ENCODE data around the gene DDI2.

DDI2 gene

DNA sequence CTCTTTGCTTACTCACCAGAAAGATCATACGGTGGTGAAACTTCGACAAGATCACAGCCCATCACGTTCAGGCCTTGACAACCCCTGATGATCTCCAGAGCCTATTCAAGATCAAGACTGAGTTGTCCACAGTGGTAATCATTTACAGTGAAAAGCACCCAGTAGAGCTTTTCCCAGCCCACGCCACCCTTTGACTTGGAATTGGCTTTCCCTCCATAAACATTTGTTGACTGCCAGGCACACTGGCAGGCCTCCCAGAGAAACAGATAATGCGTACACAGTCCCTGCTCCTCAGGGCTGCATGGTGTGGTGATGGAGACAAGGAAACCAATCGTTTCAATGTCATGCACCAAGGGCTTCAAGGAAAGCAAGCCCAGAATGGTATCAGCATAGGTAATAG is 42.5 kb upstream of the DDI2 start:
- no peaks in the 10 kb centered on the region for H3K27me3 ChIP-seq (replicated peaks)
- peaks cover 2% of the 10 kb centered on the region for H3K36me3 ChIP-seq (replicated peaks)
- TF ChIP-seq, protein P1, sequence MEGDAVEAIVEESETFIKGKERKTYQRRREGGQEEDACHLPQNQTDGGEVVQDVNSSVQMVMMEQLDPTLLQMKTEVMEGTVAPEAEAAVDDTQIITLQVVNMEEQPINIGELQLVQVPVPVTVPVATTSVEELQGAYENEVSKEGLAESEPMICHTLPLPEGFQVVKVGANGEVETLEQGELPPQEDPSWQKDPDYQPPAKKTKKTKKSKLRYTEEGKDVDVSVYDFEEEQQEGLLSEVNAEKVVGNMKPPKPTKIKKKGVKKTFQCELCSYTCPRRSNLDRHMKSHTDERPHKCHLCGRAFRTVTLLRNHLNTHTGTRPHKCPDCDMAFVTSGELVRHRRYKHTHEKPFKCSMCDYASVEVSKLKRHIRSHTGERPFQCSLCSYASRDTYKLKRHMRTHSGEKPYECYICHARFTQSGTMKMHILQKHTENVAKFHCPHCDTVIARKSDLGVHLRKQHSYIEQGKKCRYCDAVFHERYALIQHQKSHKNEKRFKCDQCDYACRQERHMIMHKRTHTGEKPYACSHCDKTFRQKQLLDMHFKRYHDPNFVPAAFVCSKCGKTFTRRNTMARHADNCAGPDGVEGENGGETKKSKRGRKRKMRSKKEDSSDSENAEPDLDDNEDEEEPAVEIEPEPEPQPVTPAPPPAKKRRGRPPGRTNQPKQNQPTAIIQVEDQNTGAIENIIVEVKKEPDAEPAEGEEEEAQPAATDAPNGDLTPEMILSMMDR (IDR thresholded peaks at IDR 0.05; ENCODE audit: low read depth, low read length, missing control alignments), result no peak
- in situ Hi-C loops (cut with HindIII; ENCODE audit: low pct_ligation_motif_present, low sequenced_read_pairs), result no loop called here
- no peak overlapping the region for H3K27ac ChIP-seq
- no peak overlapping the region for H3K4me3 ChIP-seq (ENCODE audit: low read depth, low read length)
- no peak for DNase-seq

DNA sequence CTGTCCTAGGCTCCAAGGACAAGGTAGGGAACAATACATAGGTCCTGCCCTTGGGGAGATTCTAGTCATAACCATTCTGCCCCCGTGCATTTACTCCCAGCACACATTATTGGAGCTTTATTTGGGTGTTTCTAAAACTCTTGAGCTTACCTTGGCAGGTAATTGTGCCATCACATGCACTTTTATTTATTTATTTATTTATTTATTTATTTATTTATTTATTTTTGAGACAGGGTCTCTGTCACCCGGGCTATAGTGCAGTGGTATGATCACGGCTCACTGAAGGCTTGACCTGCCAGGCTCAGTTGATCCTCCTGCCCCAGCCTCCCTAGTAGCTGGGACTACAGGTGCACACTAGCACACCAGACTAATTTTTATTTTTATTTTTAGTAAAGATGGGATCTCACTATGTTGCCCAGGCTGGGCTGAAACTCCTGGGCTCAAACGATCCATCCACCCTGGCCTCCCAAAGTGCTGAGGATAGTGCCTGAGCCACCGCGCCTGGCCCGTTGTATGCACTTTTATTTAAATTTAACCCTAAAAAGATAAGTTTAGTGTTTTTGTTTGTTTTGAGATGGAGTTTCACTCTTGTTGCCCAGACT is 41.6 kb upstream of the DDI2 start:
- Histone ChIP-seq H3K4me3 (ENCODE audit: low read depth, low read length) (no peak overlapping the region), H3K27me3 (replicated peaks) (no peaks in the 10 kb centered on the region), H3K27ac (no peak overlapping the region), H3K36me3 (replicated peaks) (peaks cover 2% of the 10 kb centered on the region)
- TF ChIP-seq, protein P1 (IDR thresholded peaks at IDR 0.05; ENCODE audit: low read depth, low read length, missing control alignments), result no peak
- DNase-seq, result no peak
- in situ Hi-C loops (cut with HindIII; ENCODE audit: low pct_ligation_motif_present, low sequenced_read_pairs), result no loop called here

DNA sequence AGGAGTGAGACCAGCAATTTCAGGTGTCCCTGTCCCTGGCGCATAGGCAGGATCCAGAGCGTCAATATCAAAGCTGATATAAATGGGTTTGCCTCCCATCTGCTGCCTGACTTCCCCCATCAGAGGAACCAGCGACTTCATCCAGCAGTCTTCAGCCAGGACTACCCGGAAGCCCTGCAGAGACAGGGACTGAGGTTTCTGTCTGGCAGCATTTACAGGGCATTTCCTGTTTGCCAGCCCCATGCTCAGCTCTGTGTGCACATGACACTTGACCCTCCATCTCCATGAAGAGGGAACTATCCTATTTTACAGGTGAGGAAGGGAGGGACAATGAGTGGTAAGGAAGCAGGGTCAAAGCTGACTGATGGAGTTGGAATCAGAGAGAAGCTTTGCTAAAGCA is 39.6 kb upstream of the DDI2 start:
- in situ Hi-C loops (cut with HindIII; ENCODE audit: low pct_ligation_motif_present, low sequenced_read_pairs), result no loop called here
- no peak overlapping the region for H3K27ac ChIP-seq
- no peak for DNase-seq

DNA sequence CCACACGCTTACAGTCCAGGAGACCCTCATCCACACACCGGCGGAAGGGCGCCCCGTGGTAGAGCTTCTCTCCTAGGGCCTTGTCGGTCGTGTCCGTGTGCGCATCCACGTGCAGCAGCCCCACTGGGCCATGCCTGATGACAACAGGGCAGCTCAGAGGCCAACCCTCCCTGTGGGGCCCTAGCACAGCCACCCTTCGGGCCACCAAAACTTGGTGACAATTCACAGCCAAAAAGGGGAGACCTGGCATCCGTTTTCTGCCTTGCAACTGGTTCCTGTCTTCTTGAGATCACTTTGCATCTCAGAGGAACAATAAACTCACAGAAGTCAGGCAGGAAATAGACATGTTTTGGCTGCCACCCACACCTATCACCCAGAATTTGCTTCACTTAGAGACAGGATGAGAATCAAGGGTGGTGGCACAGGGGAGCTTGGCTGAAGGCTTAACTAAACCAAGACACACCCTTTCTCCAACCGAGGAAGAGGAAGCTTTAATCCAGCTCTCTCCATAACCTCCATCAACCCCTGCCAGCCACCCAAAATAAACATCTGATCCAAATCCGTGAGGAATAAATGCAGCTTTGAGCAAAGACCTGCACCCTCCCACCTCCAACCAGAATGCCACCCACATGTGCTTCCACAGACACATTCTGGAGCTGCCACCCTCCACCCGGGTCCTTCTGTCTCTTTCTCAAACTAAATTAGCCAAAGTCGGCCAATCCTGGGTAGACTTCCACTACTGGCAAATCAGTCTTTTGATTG is 38.2 kb upstream of the DDI2 start:
- no peaks in the 10 kb centered on the region for H3K27me3 ChIP-seq (replicated peaks)
- no peaks in the 10 kb centered on the region for H3K36me3 ChIP-seq (replicated peaks)
- no peak overlapping the region for H3K4me3 ChIP-seq (ENCODE audit: low read depth, low read length)
- in situ Hi-C loops (cut with HindIII; ENCODE audit: low pct_ligation_motif_present, low sequenced_read_pairs), result no loop called here
- H3K27ac ChIP-seq, result no peak overlapping the region
- TF ChIP-seq, protein P1 (IDR thresholded peaks at IDR 0.05; ENCODE audit: low read depth, low read length, missing control alignments), result no peak
- DNase-seq, result no peak

More for the DNA sequence above, 39.6 kb upstream of the DDI2 start:
- Histone ChIP-seq H3K4me3 (ENCODE audit: low read depth, low read length) (no peak overlapping the region), H3K36me3 (replicated peaks) (no peaks in the 10 kb centered on the region), H3K27me3 (replicated peaks) (no peaks in the 10 kb centered on the region)
- TF ChIP-seq, protein P1 (IDR thresholded peaks at IDR 0.05; ENCODE audit: low read depth, low read length, missing control alignments), result no peak

DNA sequence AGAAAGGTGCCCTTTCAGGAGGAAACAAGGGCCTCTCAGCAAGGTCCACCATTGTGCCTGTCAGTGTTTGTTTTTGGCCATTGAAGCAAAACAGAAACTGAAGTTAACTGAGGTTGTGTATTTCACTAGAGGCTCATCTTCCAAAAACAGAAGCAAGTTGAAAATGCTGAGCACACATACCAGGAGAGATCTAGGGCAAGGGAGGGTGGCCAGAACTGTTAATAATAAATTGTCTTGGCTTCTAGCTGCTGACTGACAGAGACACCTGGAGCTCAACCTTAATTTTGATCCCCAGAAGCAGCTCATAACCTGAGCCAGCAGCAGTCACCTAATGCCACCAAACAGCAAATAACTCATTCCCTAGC is 37.6 kb upstream of the DDI2 start:
- no peak overlapping the region for H3K4me3 ChIP-seq (ENCODE audit: low read depth, low read length)
- H3K36me3 ChIP-seq (replicated peaks), result no peaks in the 10 kb centered on the region
- no peak for DNase-seq
- TF ChIP-seq, protein P1 (IDR thresholded peaks at IDR 0.05; ENCODE audit: low read depth, low read length, missing control alignments), result no peak
- in situ Hi-C loops (cut with HindIII; ENCODE audit: low pct_ligation_motif_present, low sequenced_read_pairs), result no loop called here
- no peak overlapping the region for H3K27ac ChIP-seq
- H3K27me3 ChIP-seq (replicated peaks), result no peaks in the 10 kb centered on the region

Measured in brain microvascular endothelial cell (primary cell).